ENCODE results near the gene ANGEL1. TPM values are rescaled to one million over a fixed set of nuclear protein-coding genes. Genes with fewer than 3 reads are reported as not detected.

Gene ANGEL1
- total and polyA plus RNA-seq, 2 donors from 2014 or later, result 6.3 to 21.5 TPM

DNA sequence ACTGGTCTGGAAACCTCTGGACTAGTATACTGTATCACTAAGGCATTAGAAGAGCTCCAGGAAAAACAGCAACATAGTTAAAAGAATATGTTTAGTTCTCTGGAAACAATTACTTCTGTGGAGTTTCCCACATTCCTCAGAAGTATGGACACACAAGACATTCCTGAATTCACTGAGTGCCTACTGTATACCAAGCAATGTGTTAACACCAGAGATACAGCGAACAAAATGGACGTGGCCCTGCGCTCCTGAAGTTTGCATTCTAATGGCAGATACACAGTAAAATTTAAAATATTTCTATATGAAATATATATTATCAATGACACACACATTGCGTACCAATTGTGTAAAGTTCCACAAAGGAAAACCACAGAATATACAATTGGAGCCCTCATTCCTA lies 1.1 kb downstream of the ANGEL1 start:
- peaks cover 0 to 23% (median 6%) of the 10 kb centered on the region in 3 donors for H3K36me3 ChIP-seq (ENCODE audit: control insufficient read depth in 2 of 3, insufficient read depth in 3 of 3, low read length in 3 of 3)
- H3K4me3 ChIP-seq (ENCODE audit: low read length in 3 of 3), result peak overlapping the region; percentile 61 to 88 (median 68)
- TF ChIP-seq, protein P1, sequence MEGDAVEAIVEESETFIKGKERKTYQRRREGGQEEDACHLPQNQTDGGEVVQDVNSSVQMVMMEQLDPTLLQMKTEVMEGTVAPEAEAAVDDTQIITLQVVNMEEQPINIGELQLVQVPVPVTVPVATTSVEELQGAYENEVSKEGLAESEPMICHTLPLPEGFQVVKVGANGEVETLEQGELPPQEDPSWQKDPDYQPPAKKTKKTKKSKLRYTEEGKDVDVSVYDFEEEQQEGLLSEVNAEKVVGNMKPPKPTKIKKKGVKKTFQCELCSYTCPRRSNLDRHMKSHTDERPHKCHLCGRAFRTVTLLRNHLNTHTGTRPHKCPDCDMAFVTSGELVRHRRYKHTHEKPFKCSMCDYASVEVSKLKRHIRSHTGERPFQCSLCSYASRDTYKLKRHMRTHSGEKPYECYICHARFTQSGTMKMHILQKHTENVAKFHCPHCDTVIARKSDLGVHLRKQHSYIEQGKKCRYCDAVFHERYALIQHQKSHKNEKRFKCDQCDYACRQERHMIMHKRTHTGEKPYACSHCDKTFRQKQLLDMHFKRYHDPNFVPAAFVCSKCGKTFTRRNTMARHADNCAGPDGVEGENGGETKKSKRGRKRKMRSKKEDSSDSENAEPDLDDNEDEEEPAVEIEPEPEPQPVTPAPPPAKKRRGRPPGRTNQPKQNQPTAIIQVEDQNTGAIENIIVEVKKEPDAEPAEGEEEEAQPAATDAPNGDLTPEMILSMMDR (IDR thresholded peaks at IDR 0.05; ENCODE audit: borderline replicate concordance, extremely low read depth, insufficient read depth), result no peak
- H3K9ac ChIP-seq (ENCODE audit: low read length in 3 of 3), result peak overlapping the region; percentile 24 to 86 (median 41)
- FAIRE-seq (no peak), DNase-seq (no peak)
- intact Hi-C loops (cut with DNase I), result no loop called here
- peaks cover 2 to 8% (median 8%) of the 10 kb centered on the region in 3 donors for H3K4me1 ChIP-seq (ENCODE audit: control insufficient read depth in 2 of 3, insufficient read depth in 2 of 3, low read depth in 1 of 3, low read length in 3 of 3)
- H3K27ac ChIP-seq (ENCODE audit: low read depth in 2 of 2, low read length in 2 of 2), result no peak overlapping the region
- no peaks in the 10 kb centered on the region for H3K9me3 ChIP-seq (ENCODE audit: control insufficient read depth in 2 of 3, insufficient read depth in 1 of 3, low read length in 3 of 3)
- H3K27me3 ChIP-seq (ENCODE audit: control insufficient read depth, insufficient read depth, low read length), result no peaks in the 10 kb centered on the region

DNA sequence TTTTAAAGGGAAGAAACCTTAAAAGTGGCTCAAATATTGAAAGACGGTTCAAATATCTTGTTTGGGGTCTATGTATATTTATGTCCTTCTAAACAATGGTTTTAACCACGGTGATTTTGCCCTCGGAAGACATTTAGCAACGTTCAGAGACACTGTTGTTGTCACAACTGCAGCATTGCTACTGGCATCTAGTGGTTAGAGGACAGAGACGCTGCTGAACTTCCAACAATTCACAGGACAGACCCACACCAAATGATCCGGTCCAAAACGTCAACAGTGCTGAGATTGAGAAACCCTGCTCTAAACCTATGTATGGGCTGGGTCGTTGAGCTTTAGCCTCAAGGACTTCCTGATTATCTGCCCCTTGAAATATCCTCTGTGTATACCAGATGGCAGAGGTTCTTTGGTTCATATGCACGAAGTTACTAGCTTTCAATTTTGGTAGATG lies 1.7 kb downstream of the ANGEL1 start:
- no peaks in the 10 kb centered on the region for H3K27me3 ChIP-seq (ENCODE audit: control insufficient read depth, insufficient read depth, low read length)
- peak overlapping the region in 2 of 3 donors; percentile 11 to 13 for H3K9ac ChIP-seq (ENCODE audit: low read length in 3 of 3)
- FAIRE-seq (no peak), DNase-seq (peak in 1 of 5 donors; percentile 39)
- H3K36me3 ChIP-seq (ENCODE audit: control insufficient read depth in 2 of 3, insufficient read depth in 3 of 3, low read length in 3 of 3), result peaks cover 0 to 29% (median 6%) of the 10 kb centered on the region in 3 donors
- peaks cover 2 to 8% (median 8%) of the 10 kb centered on the region in 3 donors for H3K4me1 ChIP-seq (ENCODE audit: control insufficient read depth in 2 of 3, insufficient read depth in 2 of 3, low read depth in 1 of 3, low read length in 3 of 3)
- TF ChIP-seq, protein P1 (IDR thresholded peaks at IDR 0.05; ENCODE audit: borderline replicate concordance, extremely low read depth, insufficient read depth), result peak; percentile 32
- H3K4me3 ChIP-seq (ENCODE audit: low read length in 3 of 3), result peak overlapping the region; percentile 19 to 31 (median 23)
- intact Hi-C loops (cut with DNase I), result no loop called here
- no peaks in the 10 kb centered on the region for H3K9me3 ChIP-seq (ENCODE audit: control insufficient read depth in 2 of 3, insufficient read depth in 1 of 3, low read length in 3 of 3)
- H3K27ac ChIP-seq (ENCODE audit: low read depth in 2 of 2, low read length in 2 of 2), result no peak overlapping the region

DNA sequence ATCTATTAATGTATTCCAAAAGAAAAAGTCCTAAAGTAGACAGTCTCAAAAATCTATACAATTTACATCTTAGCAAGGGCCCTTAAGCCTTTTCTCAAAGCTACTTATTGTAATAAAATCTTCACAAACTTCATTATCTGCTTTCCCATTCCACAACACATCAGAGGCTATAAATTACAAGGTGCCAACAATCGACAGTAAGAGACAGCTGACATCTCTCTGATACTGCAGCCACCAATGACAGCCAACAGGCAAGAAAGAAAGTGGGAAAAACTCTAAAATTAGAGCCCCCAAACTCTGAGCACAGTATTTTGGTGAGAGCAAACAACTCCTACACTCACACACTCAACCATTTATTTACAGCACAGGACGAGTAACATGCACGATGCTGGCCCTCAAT lies 2.2 kb downstream of the ANGEL1 start:
- Histone ChIP-seq H3K36me3 (ENCODE audit: control insufficient read depth in 2 of 3, insufficient read depth in 3 of 3, low read length in 3 of 3) (peaks cover 0 to 34% (median 7%) of the 10 kb centered on the region in 3 donors), H3K9ac (ENCODE audit: low read length in 3 of 3) (peak overlapping the region in 1 of 3 donors; percentile 18), H3K4me1 (ENCODE audit: control insufficient read depth in 2 of 3, insufficient read depth in 2 of 3, low read depth in 1 of 3, low read length in 3 of 3) (peaks cover 2 to 8% (median 8%) of the 10 kb centered on the region in 3 donors), H3K4me3 (ENCODE audit: low read length in 3 of 3) (peak overlapping the region in 1 of 3 donors; percentile 19), H3K27me3 (ENCODE audit: control insufficient read depth, insufficient read depth, low read length) (no peaks in the 10 kb centered on the region), H3K9me3 (ENCODE audit: control insufficient read depth in 2 of 3, insufficient read depth in 1 of 3, low read length in 3 of 3) (no peaks in the 10 kb centered on the region), H3K27ac (ENCODE audit: low read depth in 2 of 2, low read length in 2 of 2) (no peak overlapping the region)
- intact Hi-C loops (cut with DNase I), result no loop called here
- DNase-seq, result no peak
- TF ChIP-seq, protein P1 (IDR thresholded peaks at IDR 0.05; ENCODE audit: borderline replicate concordance, extremely low read depth, insufficient read depth), result no peak
- FAIRE-seq, result no peak

DNA sequence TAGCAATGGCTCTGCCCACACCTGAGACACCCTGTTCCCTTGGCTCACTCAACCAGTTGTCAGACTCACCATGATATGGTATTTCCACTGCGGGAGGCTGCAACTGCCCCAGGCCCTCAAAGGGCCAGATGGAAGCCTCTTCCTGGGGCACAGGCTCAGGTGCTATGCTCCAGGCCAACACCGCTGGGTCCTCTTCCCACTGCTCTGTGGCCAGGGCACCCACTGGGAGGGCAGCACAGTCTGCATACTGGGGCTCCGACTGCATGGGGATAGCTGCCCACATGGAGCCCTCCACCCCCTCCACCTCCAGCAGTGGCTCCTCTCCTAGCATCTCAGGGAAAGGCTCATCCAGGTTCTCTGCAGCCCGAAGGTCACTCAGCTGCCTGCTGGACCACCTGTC lies 3.7 kb downstream of the ANGEL1 start:
- Histone ChIP-seq H3K9me3 (ENCODE audit: control insufficient read depth in 2 of 3, insufficient read depth in 1 of 3, low read length in 3 of 3) (no peaks in the 10 kb centered on the region), H3K36me3 (ENCODE audit: control insufficient read depth in 2 of 3, insufficient read depth in 3 of 3, low read length in 3 of 3) (peaks cover 3 to 38% (median 17%) of the 10 kb centered on the region in 3 donors), H3K4me1 (ENCODE audit: control insufficient read depth in 2 of 3, insufficient read depth in 2 of 3, low read depth in 1 of 3, low read length in 3 of 3) (peaks cover 2 to 8% (median 8%) of the 10 kb centered on the region in 3 donors), H3K4me3 (ENCODE audit: low read length in 3 of 3) (no peak overlapping the region), H3K9ac (ENCODE audit: low read length in 3 of 3) (no peak overlapping the region), H3K27ac (ENCODE audit: low read depth in 2 of 2, low read length in 2 of 2) (no peak overlapping the region), H3K27me3 (ENCODE audit: control insufficient read depth, insufficient read depth, low read length) (no peaks in the 10 kb centered on the region)
- intact Hi-C loops (cut with DNase I), result no loop called here
- TF ChIP-seq, protein P1 (IDR thresholded peaks at IDR 0.05; ENCODE audit: borderline replicate concordance, extremely low read depth, insufficient read depth), result no peak
- no peak for FAIRE-seq
- no peak for DNase-seq
